Tongue (tissue), 2 donors: ENCODE measurements around the gene NAT9. TPM values are rescaled to one million over a fixed set of nuclear protein-coding genes. Genes with fewer than 3 reads are reported as not detected.
A peak's percentile ranks its signal among the peaks of the same experiment; 100 is the strongest.

Experiments used
- DNase-seq: peaks from one replicate; pipeline ENCODE4 v3.0.0-alpha.2; 2015
- total RNA-seq: library from RNA; depleted of rRNA; stranded (reverse); fragments of >200 nt; gene quantifications from one replicate; pipeline ENCODE4 v1.2.3, GENCODE V29; 2014

NAT9 gene
- total RNA-seq, 1 donor from 2014 or later, result 30.2 TPM

DNA sequence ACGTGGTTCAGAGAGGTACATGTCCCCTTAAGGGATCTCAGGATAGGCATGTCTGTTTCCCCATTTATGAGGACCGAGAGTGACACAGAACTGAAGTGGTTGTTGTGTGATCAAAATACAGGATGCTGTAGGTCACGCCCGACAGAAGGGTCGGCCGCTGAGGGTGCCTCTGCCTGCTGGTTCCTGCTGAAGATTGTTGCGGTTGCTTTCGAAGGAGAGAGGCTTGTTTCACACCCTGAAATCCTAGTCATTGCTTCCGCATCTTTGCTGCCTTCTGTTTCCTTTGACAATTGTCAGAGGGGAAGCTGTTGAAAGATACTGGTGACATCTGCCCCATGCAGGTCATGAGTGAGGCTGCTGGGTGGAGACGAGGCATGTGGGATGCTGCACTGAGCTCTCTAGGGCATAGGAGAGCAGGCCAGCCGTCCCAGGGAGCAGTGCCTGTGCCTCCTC lies 3.8 kb upstream of the NAT9 start:
- DNase-seq, result peak; percentile 24

DNA sequence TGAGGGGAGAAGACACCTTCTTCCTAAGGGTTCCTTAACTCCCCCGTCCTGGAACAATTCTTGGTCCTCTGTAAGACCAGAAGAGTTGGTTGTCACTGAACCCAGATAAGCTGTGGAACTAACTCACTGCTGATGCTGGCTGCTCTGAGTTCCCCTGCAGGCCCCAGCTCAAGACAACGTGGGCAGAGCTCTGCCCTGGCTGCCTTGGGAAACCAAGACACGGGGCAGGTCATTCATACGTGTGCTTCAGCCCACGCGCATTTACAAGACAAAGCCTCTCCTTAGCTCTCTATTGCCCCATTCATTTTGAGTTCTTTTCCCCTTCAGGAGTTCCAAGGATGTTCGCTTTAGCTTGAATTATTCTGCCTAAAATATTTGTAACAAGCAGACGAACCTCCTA lies 3.4 kb upstream of the NAT9 start:
- no peak for DNase-seq

DNA sequence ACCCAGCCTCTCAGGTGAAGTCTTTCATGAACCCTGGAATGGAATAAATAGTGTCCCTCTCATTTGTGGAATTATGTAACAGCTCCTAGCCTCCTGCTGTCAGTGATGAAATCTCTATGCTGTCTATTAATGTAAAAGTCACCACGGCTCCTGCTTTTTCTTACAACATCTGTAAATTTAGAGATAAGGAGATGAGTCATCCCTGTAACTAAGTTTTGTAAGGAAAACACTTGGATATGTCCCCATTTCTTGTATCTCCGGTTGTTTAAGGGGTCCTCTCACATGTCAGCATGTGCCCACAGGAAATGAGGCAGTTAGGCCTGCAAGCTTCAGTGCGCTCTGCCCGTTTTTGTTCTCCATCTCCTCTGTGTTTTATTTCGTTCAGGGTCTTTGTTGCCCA lies 2.8 kb upstream of the NAT9 start:
- no peak for DNase-seq

DNA sequence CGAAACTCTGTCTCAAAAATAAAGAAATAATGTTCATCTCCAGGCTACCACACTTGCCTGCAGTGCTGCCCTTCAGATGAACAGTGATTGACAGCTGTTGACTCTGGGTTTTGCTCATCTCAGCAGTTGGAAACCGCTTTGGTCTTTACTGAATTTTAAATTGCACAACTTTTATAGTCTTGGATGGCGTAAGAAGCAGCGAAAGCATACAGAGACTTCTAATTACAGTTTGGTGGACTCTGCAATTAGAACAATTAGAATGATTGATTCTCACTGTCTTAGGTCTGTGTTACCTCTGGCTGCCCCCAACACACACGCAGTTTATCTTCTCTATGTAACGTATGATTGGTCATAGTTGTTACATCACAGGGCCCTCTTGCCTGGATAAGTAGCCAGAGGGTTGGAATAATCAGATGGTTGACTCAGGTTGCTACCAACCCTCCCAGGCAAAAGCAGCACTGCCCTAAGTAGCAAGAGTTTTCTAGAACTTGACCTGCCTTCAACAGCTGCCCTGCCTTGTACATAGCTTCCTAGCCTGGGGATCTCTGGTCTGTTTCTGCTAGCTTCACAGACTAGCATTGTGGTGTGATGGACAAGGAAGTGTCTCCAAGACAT lies 1.9 kb upstream of the NAT9 start:
- no peak for DNase-seq

DNA sequence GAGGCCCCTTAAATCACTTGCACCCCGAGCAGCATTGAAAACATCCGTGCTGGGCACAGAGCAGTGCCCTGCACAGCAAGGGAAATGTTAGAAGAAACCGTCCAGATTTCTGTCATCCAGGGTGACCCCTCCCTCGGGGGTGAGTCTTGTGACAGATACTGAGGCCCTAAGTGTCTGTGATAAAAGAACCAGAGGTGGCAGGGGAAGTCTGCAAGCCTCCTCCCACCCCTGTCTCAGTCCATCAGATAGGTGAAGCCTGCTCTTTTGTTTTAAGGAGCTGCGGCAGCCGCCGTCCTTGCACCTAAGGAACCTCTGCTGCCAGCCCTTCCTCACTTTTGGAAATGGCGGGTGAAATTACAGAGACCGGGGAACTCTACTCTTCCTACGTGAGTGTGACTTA lies 845 bp upstream of the NAT9 start:
- no peak for DNase-seq

DNA sequence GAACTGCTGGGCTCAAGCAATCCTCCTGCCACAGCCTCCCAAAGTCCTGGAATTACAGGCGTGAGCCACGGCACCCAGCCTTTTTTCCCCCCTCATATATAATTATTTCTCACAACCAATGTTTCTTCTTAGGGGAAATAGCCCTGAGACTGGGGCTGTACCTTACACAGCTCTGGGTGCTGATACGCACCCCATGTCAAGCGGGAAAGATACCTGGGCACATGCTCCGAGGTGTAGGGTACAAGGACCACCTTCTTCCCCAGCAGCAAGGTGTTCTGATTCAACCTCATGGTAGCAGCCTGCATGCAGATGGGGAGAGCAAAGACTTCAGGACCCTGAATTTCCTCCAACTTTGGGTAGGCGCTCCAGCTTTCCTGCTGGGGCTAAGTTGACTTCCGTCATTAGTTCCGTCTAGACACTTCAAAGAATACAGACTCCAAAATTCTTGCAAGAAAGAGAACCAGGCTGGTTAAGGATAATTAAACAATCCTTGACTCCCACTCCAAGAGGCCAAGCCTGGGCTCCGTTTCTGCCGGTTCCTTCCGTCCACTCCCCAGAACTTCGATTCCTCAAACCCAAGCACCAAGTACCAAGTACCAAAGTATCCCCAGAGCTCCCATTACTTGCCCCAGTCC lies 619 bp downstream of the NAT9 start:
- DNase-seq, result no peak

DNA sequence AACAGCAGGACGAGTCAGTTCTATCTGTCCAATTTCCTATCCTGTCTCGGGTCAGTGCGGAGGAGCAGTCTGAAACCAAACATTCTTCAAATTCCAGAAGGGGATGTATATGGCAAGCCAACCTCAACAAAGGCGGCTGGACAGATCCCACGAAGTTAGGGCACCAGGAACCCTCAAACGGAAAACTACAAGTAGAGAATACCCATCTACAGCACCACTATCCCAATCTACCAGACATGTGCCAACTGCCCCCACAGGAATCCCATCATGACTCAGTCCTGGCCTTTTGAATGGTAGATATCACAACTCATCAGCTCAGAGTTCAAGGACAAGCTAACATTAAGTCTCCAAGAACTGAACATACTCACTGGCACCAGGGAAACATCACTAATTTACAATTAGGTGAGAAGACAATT lies 2.3 kb downstream of the NAT9 start:
- DNase-seq, result no peak

DNA sequence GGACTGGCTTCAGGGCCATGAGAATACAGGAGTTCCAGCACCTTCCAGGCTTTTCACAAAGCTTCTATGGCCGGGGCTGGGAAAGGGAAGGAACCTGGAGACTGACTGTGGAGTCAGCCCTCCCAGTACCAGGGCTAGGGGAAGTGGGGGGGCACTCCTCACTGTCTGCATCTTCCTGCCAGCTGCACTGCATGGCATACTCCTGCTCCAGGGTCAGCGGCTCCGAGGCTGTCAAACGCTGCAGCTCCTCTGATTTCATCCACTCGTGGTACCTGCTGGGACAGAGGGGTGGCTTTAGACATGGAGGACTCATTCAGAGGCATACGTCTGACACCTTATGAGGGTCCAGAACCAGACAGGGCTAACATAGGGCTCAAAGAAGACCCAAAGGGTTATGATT lies 2.7 kb downstream of the NAT9 start:
- DNase-seq, result no peak

DNA sequence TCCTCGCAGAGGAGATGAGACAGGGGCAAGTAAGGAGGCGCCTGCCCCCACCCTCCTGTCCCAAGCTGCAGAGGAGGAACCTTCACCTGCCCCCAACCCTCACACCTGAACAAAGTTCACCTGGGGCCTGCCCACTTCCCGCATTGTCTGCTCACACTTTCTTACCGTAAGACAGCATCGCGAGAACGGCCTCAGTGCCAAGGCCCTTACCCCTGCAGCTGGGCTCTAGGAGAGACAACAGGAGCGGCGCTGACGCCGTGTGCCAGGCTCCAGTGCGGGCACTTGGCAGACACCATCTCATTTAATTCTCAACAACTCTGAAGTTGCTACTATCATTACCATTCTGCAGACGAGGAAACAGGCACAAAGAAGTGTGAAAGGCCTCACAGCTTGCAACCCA lies 4.1 kb downstream of the NAT9 start:
- DNase-seq, result no peak

DNA sequence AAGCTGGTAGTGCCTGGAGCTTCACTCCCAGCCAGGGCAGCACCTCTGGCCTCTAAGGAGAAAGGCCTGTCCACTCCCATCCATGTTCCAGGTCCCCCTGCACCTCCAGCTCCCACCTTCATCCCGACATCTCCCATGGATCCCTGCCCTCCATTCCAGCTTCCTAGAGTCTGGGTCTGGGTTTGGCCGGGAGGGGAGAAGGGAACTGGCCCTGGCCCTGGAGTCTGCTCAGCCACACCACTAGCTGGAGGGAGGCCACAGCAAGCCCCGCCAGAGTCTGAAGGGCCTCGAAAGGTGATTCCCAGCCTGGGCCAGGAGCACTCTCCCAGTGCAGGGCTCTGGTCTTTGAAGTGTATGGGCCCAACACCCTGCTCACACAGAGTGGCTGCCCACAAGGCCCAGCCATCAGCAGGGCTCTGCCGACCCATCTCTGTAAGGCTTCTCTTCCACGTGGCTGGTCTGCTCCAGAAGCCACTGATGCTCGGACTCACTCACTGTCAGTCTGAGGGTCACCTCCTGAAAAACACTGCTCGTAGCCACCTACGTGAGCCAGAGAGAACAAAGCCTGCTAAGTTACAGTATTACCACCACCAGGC lies 4.7 kb downstream of the NAT9 start:
- DNase-seq, result no peak

DNA sequence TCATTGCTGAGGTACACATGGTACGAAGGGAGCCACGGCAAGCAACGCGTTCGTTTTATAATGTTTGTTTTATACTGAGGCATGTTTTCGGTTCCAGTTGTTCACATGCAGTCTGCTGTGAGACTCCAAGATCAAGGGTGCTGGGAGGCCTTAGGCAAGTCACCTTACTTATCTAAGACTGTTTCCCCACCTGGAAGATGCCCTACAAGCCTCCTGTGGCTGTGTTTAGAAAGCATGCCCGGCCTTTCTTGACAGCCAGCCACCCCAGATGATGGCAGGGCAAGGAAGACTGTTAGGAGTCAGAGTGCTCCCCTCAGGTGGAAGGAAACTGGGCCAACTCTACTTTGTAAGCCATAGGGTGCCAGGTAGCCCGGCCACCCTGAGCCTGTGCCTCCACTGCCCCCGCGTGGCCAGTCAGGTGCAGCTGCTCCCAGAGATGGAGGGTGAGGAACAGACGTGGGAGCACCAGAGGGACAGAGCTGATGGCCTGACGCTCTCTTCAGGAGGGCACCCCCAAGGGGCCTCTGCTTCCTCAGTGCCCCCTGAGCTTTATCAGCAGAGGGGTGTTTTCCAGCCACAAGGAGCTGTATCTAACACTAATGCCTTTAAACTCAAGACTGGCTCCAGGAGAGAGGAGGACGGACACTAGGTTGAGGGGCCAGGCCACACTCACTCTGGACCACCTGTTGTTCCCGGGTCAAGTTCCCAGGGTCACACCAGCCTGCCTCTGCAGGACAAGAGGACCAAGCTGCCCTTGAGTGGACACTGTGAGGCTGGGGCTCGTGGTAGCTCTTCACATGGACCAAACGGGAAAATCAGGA lies 5.4 kb downstream of the NAT9 start:
- DNase-seq, result peak; percentile 56

DNA sequence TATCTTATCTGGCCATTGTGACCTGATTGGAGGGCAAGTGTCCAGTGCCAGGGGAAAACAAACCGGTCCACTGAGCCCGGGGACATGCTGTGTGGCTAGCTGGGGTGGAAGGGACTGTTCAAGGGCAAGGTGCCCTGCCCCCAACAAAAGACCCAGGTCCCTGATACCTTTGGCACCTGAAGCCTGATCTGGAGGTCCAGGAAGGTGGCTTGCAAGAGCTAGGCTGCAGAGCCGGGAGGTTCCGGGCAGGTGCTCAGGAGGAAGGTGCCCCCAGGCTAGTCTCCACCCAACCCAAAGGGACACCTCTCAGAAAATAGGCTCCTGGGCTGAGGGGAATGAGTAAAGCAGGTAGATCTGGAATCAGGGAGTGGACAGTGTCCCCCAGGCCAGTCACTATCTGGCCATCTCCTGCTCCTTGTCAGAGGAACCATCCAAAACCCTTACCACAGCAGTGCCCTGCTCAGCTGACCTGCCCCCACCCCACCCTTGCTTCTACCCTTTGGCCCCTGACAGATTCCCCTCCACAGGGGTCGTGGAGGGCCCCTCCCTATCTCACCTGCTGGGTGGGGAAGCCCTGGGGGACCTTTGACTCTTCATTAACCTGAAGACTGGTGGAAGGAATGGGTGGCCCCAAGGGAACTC lies 6.2 kb downstream of the NAT9 start:
- no peak for DNase-seq

DNA sequence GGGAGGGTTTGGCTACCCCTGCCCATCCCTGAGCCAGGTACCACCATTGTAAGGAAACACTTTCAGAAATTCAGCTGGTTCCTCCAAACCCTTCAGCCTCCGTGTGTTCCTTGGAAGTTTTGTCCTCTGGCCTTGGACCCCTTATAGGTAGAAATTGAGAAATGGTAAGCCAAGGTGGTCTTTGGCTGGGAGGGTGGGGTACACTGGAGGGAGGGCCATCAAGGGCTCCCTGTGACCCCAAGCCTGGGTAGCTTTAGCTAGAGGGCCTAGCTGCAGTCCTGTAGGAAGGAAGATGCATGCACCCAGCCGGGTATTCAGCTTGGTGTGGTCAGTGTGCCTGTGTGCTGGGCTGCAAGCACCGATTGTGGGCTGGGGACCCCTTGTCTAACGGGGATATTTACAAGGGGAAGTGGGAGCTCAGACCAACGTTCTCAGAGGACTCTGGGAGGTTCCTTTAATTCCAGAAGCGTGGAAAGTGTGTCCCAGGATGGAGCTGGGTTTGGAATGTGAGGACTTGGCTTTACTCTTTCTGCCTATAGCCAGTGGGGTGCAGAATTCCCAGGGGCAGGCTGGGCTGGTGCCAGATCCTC lies 6.8 kb downstream of the NAT9 start:
- DNase-seq, result no peak

DNA sequence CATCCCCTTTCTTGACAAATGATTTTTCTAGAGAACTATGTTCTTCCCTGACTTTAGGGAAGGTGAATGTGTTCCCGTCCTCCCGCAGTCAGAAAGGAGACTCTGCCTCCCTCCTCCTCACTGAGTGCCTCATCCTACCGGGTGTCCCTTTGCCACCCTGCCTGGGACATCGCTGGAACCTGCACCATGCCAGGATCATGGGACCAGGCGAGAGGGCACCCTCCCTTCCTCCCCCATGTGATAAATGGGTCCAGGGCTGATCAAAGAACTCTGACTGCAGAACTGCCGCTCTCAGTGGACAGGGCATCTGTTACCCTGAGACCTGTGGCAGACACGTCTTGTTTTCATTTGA lies 7.4 kb downstream of the NAT9 start:
- no peak for DNase-seq

DNA sequence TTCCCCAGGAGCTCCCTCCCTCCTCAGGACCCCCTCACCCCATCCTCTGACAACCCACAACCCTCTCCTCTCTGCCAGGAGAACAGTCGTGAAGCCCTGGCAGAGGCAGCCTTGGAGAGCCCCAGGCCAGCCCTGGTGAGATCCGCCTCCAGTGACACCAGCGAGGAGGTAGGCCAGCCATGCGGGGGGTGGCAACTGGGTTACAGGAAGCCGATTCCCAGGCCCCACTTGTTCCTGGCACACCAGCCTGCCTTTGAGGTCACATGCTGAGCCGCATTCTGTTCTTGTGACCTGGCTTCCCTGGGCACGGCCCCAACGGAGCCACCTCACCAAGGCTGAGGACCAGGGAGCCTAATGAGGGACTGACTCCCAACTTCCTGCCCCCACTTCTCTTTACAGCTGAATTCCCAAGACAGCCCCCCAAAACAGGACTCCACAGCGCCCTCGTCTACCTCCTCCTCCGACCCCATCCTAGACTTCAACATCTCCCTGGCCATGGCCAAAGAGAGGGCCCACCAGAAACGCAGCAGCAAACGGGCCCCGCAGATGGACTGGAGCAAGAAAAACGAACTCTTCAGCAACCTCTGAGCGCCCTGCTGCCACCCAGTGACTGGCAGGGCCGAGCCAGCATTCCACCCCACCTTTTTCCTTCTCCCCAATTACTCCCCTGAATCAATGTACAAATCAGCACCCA lies 7.9 kb downstream of the NAT9 start:
- no peak for DNase-seq

DNA sequence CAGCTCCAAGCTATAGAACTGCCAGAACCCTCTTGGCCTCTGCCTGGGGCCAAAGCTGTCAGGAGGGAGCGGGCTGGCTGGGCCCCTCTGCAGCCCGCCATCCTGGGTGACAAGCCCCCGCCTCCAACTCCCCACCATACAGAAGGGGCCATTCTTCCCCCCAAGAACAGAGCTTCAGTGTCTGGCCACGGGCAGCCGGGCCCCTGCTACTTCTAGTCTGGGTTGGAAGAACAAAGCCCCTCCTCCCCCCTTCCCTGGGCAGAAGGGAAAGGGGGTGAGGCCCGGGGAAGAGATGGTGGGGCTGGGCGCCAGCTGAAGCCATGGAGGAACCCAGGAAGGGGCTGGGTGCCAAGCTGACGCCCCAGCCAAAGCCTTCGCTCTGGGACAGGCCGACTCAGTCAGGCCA lies 9.0 kb downstream of the NAT9 start:
- DNase-seq, result no peak

DNA sequence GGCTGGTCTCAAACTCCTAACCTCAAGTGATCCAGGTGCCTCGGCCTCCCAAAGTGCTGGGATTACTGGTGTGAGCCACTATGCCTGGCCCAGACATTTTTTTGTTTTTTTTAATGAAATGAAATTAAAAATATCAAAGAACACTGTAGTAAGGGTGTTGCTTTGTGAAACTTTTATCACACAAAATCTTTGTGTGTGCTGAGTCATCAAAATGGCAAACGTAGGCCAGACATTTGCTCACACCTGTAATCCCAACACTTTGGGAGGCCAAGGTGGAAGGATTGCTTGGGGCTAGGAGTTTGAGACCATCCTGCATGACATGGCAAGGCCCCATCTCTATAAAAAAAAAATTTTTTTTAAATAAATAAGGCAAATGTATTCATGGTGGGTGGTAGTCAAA lies 9.7 kb downstream of the NAT9 start:
- no peak for DNase-seq

DNA sequence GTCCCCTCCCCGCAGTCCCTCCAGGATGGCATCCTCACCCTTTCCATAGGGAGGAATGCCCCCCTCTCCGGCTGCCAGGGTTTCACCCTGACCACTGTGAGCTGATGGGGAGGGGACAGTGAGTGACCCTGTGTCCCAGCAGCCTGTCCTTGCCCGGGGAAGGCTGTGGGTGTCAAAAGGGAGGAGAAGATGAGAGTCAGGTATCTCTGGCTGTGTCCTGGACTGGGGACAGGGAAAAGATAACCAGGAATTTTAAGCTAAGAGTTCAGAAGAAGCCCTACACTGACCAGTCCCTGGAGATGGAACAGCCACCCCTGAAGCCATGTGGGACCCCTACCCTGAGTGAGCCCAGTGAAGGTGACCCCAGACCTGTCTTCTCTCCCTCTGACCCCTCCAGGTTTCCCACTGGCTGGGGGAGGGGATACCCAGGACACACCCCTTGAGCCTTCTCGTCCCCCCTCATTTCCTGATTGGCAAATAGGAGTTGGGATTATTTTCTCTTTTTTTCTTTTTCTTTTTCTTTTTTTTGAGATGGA lies 11.3 kb downstream of the NAT9 start:
- no peak for DNase-seq

DNA sequence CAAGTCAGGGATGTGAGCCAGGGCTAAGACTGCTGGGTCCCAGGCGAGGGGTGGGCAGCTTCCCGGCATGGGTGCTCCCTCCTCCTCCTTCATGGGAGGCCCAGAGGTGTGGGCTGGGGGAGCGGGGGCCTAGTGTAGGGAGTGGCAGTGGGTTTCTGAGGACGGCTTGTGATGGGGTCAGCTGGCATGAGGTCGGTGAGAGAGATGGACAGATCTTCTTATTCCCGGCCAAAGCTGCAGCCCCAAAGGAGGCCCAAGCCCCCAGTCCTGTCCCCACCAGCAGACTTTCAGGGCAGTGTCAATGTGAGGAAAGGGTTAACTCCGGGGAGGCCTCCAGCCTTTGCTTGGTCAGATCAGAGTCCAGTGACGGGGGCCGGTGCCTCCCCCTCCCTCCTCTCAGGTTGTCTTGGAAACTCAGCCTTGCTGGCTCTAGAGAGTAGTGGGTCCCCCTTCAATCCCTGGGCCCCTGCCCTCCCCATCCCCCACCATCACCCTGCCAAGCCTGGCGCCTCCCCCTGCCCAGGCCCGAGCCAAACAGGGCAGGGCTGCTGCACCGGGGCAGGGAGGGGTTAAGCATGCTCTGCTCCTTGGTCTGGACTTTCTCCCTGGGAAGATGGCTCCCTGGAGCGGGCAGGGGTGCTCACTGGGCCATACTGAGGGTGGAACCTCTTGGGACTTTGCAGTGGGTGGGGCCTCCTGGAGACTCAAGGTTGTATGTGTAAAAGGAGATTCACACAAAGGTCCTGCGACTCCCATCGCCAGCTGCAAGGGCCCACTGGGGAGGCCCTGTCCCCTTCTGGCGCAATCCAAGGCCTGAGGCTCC lies 12.4 kb downstream of the NAT9 start:
- peak; percentile 56 for DNase-seq

DNA sequence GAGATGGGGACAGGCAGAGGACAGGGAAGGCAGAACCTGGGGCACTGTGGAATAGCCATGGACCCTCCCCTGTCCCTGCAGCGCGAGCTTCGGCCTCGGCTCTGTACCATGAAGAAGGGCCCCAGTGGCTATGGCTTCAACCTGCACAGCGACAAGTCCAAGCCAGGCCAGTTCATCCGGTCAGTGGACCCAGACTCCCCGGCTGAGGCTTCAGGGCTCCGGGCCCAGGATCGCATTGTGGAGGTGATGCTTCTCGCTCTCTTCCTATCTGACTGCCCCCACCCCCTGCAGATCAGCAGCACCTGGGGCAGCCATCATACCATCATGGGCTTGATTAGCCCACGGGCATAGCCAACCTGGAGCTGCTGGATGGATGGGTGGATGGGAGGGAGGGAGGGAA lies 14.2 kb downstream of the NAT9 start:
- no peak for DNase-seq

DNA sequence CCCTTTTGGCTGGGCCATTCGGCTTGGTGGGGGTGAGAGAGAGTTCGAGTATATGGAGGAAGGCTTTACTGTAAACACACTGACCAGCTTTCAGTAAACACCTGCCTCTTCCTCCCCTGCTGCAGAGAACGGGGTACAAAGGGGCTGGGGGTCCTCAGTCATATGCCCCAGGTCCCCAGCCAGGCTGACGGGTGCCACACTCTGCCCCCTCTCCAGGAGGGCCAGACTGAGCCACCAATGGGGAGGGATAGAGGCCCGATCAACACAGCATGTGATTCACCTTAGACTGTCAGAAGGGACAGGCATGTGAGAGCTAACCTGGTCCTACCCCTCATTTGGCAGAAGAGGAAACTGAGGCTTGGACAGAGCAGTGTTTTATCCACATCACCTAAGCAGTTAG lies 14.7 kb downstream of the NAT9 start:
- DNase-seq, result no peak
